GM23248 (cell line): Measurements from ENCODE around the gene CNKSR3.

ENCODE experiments used
- EZH2 ChIP-seq: fragments of 200-600 bp; sonication (generic); IDR thresholded peaks from 2 replicates; pipeline ENCODE4 v1.6.1; 2018; ENCODE audit warnings: antibody characterized with exemption, mild to moderate bottlenecking; ENCODE audit not compliant: insufficient read depth, poor library complexity, severe bottlenecking
- EZH2phosphoT487 ChIP-seq: fragments of 200-600 bp; sonication (generic); IDR thresholded peaks from 2 replicates; pipeline ENCODE4 v1.6.1; 2018; ENCODE audit warnings: antibody characterized with exemption, moderate library complexity, mild to moderate bottlenecking, low read depth; ENCODE audit not compliant: insufficient read depth

GRCh38 chr6:154457046-154457713 lies 53.3 kb downstream of the CNKSR3 start:
- TF ChIP-seq EZH2, result no peak
- TF ChIP-seq EZH2phosphoT487, result no peak
